HG03039 (cell line): ENCODE measurements around the gene GADD45G.

ENCODE experiments used
- ATAC-seq: cut with Tn5 transposase; IDR thresholded peaks from one replicate; pipeline ENCODE4 v1.9.1; 2021; ENCODE audit warnings: mild to moderate bottlenecking, moderate library complexity; ENCODE audit not compliant: unreplicated experiment

Gene GADD45G

DNA sequence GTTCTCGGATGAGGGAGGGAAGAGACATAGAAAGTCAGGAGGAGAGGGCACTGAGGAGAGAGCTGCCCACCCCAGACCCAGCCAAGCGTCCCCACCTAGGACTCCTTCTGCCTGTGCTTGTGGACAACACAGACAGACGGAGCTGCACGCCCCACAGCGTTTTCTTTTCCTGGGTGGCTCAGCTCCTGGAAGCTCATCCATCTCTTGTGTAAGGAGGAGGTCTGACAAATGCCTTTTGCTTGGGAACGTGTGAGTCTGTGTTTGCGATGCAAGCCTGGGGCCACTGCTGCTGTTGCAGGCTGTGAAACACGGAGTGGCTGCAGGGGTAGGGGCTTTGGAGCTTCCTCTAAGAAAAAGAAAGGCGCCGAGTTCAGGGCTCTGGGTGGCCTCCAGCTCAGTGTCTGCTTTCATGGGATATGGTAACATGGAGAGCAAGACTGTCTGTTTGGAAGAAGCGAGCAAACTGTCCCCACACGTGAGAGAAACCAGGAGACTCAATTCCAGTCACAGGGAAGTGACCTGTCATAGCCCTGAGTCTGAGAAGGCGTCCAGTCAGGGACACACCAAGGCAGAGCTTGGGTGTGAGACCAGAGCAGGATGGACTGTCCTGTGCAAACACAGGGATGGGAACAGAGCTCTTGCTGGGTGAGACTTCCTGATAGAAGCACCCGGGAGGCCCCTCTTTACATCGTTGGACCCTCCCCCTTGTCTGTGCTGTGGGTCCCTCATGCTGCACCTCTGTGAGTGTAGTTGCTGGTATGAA, 42.7 kb downstream of the GADD45G start:
- no peak for ATAC-seq

DNA sequence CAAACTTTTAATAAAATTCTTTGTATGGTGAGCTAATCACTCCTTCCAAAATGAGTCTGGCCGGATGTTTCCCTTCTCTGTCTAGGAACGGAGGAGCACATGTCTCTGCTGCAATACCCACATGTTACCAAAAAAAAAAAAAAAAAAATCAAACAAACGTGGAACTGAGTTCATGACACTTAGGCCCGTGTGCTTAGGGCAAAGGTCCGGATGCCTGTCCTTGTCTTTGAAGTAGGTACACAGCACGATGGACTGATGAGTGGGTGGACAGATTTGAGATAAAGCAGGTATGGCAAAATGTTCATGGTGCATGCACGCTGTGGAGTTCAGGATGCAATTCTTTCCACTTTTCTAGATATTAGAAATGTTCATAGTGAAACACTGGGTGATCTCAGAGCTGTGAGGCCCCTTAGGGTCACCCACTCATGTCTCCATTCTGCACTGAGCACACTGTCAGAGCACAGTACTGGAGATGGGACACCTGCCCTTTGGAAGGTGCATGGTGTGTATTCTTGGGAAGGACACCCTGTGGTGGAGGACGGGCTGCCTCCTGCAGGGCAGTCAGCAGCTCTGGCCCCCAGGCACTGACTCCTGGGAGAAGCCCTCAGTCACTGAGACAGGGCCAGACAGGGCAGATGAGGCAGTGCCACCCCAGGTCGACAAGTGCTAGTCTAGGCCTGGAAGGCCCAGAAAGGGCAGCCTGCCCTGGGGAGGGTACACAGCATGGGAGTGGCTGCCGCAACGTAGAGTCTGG, 43.6 kb downstream of the GADD45G start:
- ATAC-seq = no peak

- ATAC-seq = no peak
Observed at GRCh38 chr9:89649039-89649691, 44.4 kb downstream of the GADD45G start.

GRCh38 chr9:89654025-89654662, 49.3 kb downstream of the GADD45G start:
- ATAC-seq = no peak

GRCh38 chr9:89655056-89655989, 50.5 kb downstream of the GADD45G start:
- ATAC-seq = no peak
